Islet precursor cell (in vitro differentiated cells): ENCODE data around the gene MRTFA.

ENCODE experiments used
- DNase-seq: peaks from one replicate; pipeline ENCODE4 v3.0.0-alpha.2; 2018

The MRTFA gene

DNA sequence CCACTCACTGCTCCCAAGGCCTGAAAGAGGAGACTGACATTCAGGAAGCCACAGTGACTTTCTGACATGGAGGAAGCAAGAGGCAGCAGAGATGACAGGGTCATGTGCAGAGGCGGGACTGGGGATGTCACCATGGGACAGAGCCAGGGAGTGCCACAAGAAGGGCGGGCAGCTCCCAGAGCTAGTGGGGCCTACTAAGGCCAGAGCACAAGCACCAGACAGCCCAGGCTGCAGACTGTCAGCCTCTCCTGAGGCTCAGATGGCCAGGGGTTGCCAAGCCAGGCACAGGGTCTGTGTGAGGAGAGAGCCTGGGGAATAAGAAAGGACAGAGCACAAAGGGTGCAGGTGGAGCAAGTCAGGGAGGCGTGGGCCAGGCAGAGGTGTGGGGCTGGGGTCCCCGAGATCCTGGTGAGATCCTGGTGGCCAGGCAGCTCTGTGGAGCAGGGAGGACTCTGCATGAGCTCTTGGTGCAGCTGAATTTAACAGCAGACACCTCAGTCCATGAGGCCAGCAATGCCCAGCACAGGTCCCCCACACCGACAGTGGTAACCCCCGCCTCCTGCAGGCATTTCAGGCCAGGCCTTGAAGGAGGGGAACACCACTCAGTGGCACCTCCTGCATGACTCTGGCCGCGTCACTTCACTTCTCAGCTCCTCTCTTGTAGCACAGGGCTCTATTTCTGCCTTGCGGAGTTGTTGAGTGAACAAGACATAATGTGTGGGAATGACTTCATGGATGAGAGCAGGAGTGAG is 213.8 kb downstream of the MRTFA start:
- DNase-seq, result no peak

- DNase-seq, result no peak
These were observed 214.6 kb downstream of the MRTFA start for GRCh38 chr22:40421941-40422340.

- no peak for DNase-seq
These were observed 215.5 kb downstream of the MRTFA start for GRCh38 chr22:40421082-40421350.

DNA sequence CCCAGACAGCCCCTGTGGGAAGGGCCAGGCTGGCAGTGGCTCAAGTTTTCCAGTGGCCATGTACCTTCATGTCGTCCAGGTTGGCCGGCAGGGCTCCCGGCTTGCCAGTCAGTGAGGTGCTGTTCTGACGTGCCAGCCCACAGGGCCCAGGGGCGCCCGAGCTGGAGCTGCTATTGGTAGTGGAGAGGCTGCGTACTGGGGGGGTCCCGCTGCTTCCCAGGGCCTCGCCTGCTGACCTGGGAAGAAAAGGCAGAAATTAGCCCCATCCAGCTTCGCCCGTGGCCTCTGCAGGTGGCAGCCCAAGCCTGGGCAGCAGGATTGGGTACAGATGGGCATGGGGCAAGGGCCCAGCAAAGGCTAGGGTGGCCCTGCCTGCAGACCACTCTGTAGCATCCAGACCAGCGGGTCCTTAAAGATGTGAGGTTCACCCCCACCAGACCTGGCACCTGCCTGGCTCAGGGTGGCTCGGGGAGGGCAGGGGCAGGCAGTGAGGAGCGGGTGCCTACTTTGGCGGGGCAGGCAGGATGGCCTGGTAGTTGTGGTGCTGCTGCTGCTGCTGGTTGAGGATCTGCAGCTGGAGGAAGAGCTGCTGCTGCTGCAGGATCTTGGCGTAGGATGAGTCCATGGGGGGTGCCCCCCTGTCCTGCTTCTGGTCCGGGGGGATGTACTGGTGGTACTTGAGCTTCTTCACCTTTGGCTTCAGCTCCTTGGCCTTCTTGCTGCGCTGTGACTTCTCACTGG is 216.0 kb downstream of the MRTFA start:
- no peak for DNase-seq

- DNase-seq, result no peak
These were observed 216.8 kb downstream of the MRTFA start for GRCh38 chr22:40419718-40420117.

DNA sequence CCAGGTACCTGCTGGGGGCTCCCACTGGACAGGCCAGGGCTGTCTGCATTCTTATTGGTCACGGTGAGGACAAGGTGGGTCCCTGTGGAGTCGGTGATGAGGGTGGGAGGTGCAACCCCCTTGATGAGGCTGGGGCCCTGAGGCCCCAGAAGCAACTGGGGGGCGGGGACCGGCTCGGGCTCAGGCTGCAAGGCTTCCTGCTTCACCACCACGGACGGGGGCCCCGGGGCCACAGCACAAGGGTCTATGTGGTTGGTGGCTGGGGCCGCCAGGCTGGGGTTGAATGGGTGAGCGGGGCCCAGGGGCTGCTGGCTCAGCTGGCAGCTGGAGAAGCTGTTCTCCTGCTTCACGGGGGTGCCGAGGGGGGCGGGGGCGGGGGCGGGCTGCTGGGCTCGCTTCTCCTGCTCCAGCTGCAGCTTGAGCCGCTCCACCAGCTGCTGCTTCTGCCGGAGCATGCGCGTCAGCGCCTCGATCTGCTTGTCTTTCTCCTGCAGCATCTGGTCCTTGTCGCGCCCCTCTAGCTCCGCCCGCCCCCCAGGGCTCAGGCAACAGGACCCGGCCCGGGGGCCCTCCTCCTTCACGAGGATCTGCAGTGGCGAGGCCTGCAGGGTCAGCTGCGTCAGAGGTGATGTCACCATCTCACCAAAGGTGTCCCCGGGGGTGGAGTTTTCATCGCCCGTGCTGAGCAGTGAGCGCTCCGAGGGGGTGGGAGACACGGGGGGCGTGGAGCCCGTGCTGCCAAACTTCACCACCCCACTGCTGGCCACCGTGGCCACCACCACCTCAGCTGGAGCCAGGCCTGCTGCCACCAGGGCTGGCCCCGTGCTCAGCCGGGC is 217.9 kb downstream of the MRTFA start:
- DNase-seq, result no peak

DNA sequence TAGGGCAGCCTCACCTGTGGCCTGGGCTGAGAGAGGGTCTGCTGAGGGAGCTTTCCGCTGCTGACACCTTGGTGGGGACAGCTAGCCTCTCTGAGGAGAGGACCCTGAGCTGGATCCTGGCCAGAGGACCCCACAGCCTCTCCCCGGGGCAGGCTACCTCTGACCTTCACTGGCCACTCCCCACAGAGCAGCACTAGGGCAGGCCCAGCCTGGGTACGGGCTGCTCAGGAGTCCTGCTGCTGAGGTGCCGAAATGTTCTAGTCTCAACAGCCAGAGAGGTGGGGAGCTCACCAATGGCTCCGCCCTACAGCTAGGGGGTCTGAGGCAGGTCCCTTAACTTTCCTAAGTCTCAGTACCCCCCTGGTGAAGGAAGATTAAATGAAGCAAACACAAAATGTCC is 218.6 kb downstream of the MRTFA start:
- no peak for DNase-seq

DNA sequence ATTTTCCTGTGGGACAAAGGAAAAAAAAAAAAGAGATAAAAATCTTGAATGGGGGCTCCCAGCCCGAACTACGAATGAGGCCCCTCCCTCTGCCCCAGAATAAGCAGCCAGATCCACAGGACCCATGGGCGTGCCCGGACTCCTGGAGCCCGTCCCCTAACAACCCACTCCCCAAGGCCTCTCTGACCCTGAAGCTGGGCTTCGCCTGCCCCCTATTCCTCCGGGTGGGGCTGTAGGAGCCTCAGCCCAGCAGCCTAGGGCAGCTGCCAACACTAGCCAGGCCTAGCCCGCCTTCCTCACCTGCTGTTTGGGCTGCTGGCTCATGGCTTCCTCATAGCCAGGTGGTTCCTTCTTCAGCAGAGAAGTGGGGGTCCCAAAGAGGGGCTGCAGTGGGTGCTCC is 219.5 kb downstream of the MRTFA start:
- no peak for DNase-seq

DNA sequence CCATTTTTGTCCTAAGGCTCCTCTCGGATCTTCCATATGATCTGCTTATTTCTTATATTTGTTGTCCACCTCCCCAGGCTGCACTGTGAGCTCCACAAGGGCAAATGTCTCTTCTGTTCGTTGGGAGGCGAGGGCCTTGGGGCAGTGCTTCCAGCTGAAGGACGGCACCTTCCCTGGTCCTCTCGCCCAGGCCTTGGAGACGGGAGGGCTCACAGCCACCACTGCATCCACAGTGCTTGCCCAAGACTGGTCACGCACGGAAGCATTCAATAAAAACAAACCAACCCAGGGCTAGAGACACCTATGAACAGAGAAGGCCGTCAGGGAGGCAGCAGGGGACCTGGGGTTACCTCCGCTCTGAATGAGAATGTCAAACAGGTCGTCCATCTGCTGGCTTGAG is 219.9 kb downstream of the MRTFA start:
- no peak for DNase-seq

DNA sequence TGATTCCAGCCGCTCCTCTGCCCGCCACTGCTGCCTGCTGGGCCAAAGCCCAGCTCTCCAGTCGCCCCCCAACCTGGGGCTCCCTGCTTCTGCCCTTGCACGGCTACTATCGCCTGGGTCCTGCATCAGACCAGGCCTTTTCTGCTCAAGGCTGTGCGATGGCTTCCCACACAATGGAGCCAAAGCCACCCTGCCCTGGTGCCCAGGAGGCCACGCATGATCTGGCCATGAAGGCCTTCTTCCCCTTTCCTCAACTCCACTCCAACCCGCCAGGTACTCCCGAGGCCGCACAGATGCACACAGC is 220.3 kb downstream of the MRTFA start:
- no peak for DNase-seq

DNA sequence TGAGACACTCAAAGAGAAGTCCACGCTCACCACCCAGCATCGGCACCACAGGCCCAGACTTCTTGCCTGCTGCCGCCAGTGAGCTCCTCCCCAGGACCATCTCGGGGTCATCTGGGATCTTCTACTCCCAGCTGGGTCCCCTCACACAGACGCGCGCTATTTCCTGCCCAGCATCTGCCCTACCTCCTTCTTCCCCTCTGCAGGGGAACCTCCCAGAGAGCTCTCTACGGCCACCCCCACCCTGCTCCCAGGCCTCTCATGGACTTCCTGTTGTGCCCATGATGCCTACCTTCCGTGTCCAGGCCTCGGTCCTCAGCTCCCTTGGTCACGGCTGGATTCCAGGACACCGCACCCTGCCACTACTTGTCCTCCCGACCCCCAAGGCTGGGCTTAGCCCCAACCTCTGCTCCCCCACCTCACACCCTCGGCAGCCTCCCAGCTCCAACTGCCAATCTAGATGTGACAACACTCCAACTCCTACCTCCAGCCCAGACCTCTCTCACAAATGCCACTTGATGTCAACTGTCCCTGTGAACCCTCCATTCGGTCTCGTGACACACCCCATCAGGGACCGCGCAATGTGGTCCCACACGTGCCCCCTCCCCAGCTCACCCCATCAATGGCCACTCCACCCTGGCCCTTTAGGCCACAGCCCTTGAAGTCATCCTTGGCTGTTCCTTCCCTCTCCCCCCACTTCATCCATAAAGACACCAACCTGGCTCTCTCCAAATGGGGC is 220.8 kb downstream of the MRTFA start:
- DNase-seq, result no peak

GRCh38 chr22:40414838-40415505 is 221.5 kb downstream of the MRTFA start:
- no peak for DNase-seq

DNA sequence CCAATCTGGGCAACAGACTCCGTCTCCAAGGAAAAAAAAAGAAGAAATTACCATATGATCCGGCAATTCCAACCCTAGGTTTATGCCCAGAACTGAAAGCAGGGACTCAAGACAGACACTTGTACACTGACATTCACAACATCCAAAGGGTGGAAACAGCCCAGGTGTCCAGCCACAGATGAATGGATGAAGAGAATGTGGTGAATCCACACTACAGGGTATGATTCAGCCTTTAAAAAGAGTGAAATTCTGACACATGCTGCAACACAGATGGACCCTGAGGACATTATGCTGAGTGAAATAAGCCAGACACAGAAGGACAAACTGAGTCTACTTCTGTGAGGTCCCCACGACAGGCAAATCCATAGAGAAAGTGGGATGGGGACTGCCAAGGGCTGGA is 222.2 kb downstream of the MRTFA start:
- no peak for DNase-seq

GRCh38 chr22:40413873-40414272 is 222.6 kb downstream of the MRTFA start:
- DNase-seq, result no peak

GRCh38 chr22:40412441-40412840 is 224.1 kb downstream of the MRTFA start:
- no peak for DNase-seq

DNA sequence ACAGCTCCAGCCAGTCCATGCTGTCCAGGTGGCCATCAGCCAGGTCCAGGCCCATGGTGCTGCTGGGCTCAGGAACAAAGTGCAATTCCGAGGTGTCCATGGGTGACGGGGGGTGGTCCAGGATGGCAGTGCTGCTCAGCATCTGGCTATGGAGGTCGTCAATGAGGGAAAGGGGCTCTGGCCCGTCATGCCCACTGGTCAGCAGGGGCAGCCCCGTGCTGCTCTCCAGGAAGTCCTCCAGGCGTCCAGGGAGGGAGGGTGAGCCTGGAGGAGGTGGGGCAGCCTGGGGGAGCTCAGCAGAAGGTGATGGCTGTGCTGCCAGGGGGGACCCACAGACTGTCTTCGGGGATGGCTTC is 225.0 kb downstream of the MRTFA start:
- DNase-seq, result no peak

DNA sequence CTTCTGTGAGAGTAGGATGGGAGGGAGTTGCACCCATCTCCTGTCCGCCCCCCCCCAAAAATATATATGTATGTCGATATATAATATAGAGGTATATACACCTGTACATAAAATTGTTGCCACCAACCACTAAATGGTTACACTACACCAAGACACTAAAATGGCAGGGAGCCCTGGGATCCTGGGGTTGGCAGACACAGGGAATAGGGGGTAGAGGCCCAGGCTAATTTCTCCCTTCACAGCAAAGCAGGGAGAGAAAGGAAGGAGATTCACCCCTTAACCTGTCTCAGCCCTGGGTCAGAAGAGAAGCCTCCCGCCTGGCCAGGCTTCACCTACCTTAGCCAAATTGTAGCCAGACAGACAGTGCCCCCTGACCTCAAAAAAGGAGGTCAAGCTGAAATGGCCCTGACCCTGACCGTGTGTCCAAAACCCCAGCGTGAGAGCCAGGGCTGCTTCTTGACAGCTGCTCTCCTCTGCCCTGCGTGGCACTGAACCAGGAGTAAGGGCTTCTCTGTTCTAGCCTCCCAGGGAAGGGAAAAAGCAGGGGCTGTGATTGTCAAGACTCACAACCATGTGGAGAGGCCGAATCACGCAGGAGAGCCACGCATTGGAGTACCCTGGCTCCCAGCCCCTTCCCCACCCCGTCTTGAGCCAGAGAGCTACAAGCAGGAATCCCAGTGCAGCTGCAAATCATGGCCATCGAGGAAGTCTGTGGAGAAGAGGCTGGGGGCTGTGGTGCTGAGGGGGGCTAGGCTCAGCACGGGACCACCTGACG is 225.6 kb downstream of the MRTFA start:
- DNase-seq, result no peak

GRCh38 chr22:40410272-40410671 is 226.2 kb downstream of the MRTFA start:
- peak; percentile 84 for DNase-seq

DNA sequence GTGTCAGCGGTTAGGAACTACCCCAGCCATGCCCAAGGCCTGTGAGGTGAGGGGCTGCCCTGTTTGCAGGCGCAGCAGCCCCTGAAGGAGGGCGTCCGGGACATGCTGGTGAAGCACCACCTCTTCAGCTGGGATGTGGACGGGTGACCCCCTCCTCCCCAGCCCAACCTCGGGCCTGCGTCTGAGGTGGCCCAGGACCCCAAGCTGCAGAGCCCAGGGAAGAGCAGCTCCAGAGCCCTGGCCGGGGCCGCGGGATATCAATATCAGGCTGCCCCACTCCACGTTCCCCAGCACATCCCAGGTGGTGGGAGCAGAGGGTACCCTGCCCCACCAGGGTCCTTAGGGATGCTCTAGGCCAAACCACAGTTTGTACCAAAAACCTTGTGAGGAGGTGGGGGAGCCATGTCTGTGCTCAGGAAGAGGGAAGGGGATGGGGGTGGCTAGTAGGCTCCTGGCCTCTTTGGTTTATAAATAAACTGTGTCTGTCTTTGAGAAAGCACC is 226.9 kb downstream of the MRTFA start:
- no peak for DNase-seq

- no peak for DNase-seq
These were observed 227.6 kb downstream of the MRTFA start for GRCh38 chr22:40408718-40409612.
